Hepatocyte (in vitro differentiated cells): Measurements from ENCODE around the gene TIMP4.

ENCODE experiments used
- EZH2phosphoT487 ChIP-seq: fragments of 200-600 bp; sonication (generic); IDR thresholded peaks from one replicate; pipeline ENCODE4 v1.6.1; 2018; ENCODE audit warnings: antibody characterized with exemption, mild to moderate bottlenecking, low read depth, moderate library complexity; ENCODE audit not compliant: unreplicated experiment, severe bottlenecking
- TF ChIP-seq, protein P1 (sequence below): fragments of 200-600 bp; sonication (generic); IDR thresholded peaks from 2 replicates; pipeline ENCODE4 v1.5.1; 2016; ENCODE audit warnings: antibody characterized with exemption, mild to moderate bottlenecking; ENCODE audit not compliant: poor library complexity

DNA sequence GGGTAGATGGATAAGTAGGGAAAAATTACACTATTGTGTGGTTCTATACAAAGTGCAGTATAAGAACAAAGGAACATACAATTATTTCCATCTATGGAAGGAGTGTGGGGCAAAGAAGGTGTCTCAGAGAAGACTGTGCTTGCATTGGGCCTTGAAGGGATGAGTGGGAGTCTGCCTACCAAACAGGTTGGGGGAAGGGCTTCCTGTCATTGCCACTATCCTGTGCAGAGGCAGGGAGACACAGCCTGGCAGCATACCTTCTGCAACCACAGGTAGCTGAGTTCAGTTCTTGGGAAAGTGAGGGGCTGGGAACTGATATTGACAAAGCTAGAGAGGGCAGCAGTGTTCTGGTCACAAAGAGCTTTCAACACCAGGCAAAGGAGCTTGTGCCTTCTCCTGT lies 3.4 kb downstream of the TIMP4 start:
- TF ChIP-seq, protein P1, sequence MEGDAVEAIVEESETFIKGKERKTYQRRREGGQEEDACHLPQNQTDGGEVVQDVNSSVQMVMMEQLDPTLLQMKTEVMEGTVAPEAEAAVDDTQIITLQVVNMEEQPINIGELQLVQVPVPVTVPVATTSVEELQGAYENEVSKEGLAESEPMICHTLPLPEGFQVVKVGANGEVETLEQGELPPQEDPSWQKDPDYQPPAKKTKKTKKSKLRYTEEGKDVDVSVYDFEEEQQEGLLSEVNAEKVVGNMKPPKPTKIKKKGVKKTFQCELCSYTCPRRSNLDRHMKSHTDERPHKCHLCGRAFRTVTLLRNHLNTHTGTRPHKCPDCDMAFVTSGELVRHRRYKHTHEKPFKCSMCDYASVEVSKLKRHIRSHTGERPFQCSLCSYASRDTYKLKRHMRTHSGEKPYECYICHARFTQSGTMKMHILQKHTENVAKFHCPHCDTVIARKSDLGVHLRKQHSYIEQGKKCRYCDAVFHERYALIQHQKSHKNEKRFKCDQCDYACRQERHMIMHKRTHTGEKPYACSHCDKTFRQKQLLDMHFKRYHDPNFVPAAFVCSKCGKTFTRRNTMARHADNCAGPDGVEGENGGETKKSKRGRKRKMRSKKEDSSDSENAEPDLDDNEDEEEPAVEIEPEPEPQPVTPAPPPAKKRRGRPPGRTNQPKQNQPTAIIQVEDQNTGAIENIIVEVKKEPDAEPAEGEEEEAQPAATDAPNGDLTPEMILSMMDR: no peak
- TF ChIP-seq EZH2phosphoT487: no peak
